GM12801 (cell line): ENCODE results near the gene OLA1.

ENCODE experiments used
- CTCF ChIP-seq: IDR thresholded peaks from one replicate; pipeline ENCODE4 v1.5.1; 2011; ENCODE audit warnings: control low read depth; ENCODE audit not compliant: insufficient read length; ENCODE audit errors: extremely low read depth

Gene OLA1

GRCh38 chr2:174054926-174055325 is 193.4 kb downstream of the OLA1 start:
- no peak for TF ChIP-seq CTCF

GRCh38 chr2:174053355-174054151 is 194.8 kb downstream of the OLA1 start:
- TF ChIP-seq CTCF, result no peak

- TF ChIP-seq CTCF, result no peak
Measured at GRCh38 chr2:174052584-174052976, 195.8 kb downstream of the OLA1 start.

GRCh38 chr2:174051741-174052583 is 196.4 kb downstream of the OLA1 start:
- TF ChIP-seq CTCF, result no peak

GRCh38 chr2:174051068-174051467 is 197.3 kb downstream of the OLA1 start:
- no peak for TF ChIP-seq CTCF

GRCh38 chr2:174049895-174050294 is 198.4 kb downstream of the OLA1 start:
- TF ChIP-seq CTCF, result no peak

GRCh38 chr2:174048243-174048642 is 200.1 kb downstream of the OLA1 start:
- no peak for TF ChIP-seq CTCF
